Endothelial cell of umbilical vein (primary cell): Measurements from ENCODE around the gene IRF2BP1. TPM values are rescaled to one million over a fixed set of nuclear protein-coding genes. Genes with fewer than 3 reads are reported as not detected.

Source experiments
- BruUV-seq: library from RNA; stranded (reverse); fragments of 400-500 nt; replicated peaks from 2 replicates; lab custom pipeline; 2021; lab: Mats Ljungman, UMichigan
- CTCF ChIA-PET: fragments of 300-600, 350-600 bp; sonication (Branson Sonifier 250); formaldehyde crosslinking; loops from one replicate; lab custom pipeline; 2021; ENCODE audit warnings: antibody characterized with exemption, inconsistent platforms; lab: Charles Lee
- POLR2A ChIA-PET: fragments of 300-600, 350-600 bp; sonication (Branson Sonifier 250); formaldehyde crosslinking; loops from one replicate; lab custom pipeline; 2021; ENCODE audit warnings: antibody characterized with exemption, inconsistent platforms; lab: Charles Lee
- DNase-seq: peaks from one replicate; pipeline ENCODE4 v3.0.0-alpha.2; 2011; ENCODE audit warnings: low read depth, low spot score
- FAIRE-seq: peaks from 2 replicates; lab custom pipeline; 2011; peaks lifted over from hg19 to GRCh38; lab: Jason Lieb, UNC
- H2AFZ ChIP-seq: 2 replicates; pipeline ENCODE4 v1.6.0; 2012; ENCODE audit warnings: low read depth, low read length, control low read depth, inconsistent platforms
- H3K27ac ChIP-seq: 2 replicates; pipeline ENCODE4 v1.5.1; 2011; ENCODE audit warnings: low read depth, mild to moderate bottlenecking, control low read depth, low read length, moderate library complexity; ENCODE audit not compliant: insufficient read depth
- H3K27me3 ChIP-seq, 2 experiments: 2 replicates each; pipeline versions ENCODE4 v1.6.0 to v1.6.1; 2011; ENCODE audit warnings: low read length in 2 of 2, mixed read lengths in 1 of 2; ENCODE audit not compliant: control insufficient read depth in 2 of 2, insufficient read depth in 2 of 2
- H3K36me3 ChIP-seq, 2 experiments: 2 replicates in 1 of 2; 3 replicates in 1 of 2; pipeline ENCODE4 v1.5.1; 2011; ENCODE audit warnings: low read length in 2 of 2, mild to moderate bottlenecking in 1 of 2, moderate library complexity in 1 of 2; ENCODE audit not compliant: control insufficient read depth in 2 of 2, insufficient read depth in 2 of 2; ENCODE audit errors: extremely low read depth in 1 of 2
- H3K4me1 ChIP-seq: 3 replicates; pipeline ENCODE4 v1.5.1; 2011; ENCODE audit warnings: mild to moderate bottlenecking, low read length; ENCODE audit not compliant: control insufficient read depth, insufficient read depth; ENCODE audit errors: extremely low read depth
- H3K4me2 ChIP-seq: 2 replicates; pipeline ENCODE4 v1.6.1; 2011; ENCODE audit warnings: low read length, control low read depth, mixed read lengths; ENCODE audit not compliant: insufficient read depth
- H3K4me3 ChIP-seq, 3 experiments: fragments of 200-600 bp in 1 of 3; sonication (generic), shearing (Covaris generic) in 1 of 3; replicated peaks in 1 of 3; 2 replicates each; pipeline ENCODE4 v1.5.1; 2011 to 2016; ENCODE audit warnings: control low read depth in 3 of 3, low read length in 3 of 3, mild to moderate bottlenecking in 2 of 3, inconsistent platforms in 1 of 3, low read depth in 1 of 3, moderate library complexity in 1 of 3; ENCODE audit not compliant: insufficient read depth in 1 of 3
- H3K79me2 ChIP-seq: 2 replicates; pipeline ENCODE4 v1.6.0; 2012; ENCODE audit warnings: low read length, inconsistent platforms; ENCODE audit not compliant: control insufficient read depth, insufficient read depth
- H3K9ac ChIP-seq: replicated peaks from 2 replicates; pipeline ENCODE3; 2011; ENCODE audit warnings: low read length, control low read depth; ENCODE audit not compliant: insufficient read depth; ENCODE audit errors: extremely low read depth
- H3K9me1 ChIP-seq: replicated peaks from 3 replicates; pipeline ENCODE4 v1.6.0; 2011; ENCODE audit warnings: mild to moderate bottlenecking, low read length; ENCODE audit not compliant: control insufficient read depth, insufficient read depth; ENCODE audit errors: extremely low read depth
- H3K9me3 ChIP-seq: replicated peaks from 2 replicates; pipeline ENCODE4 v1.5.1; 2012; ENCODE audit warnings: low read length, inconsistent platforms; ENCODE audit not compliant: control insufficient read depth, insufficient read depth
- H4K20me1 ChIP-seq: replicated peaks from 2 replicates; pipeline ENCODE3; 2011; ENCODE audit warnings: mild to moderate bottlenecking, low read length; ENCODE audit not compliant: control insufficient read depth, insufficient read depth; ENCODE audit errors: extremely low read depth
- CTCF ChIP-seq, 2 donors: IDR thresholded peaks; 1 replicate in 1 of 2; 2 replicates in 1 of 2; pipeline ENCODE4 v1.5.1; 2011; ENCODE audit warnings: low read length in 2 of 2, mild to moderate bottlenecking in 2 of 2, moderate library complexity in 2 of 2, control low read depth in 1 of 2, inconsistent platforms in 1 of 2, low read depth in 1 of 2; ENCODE audit not compliant: insufficient read depth in 1 of 2; ENCODE audit errors: extremely low read depth in 1 of 2
- EZH2 ChIP-seq: IDR thresholded peaks from 2 replicates; pipeline ENCODE4 v1.6.1; 2012; ENCODE audit warnings: borderline replicate concordance, low read depth, mild to moderate bottlenecking, moderate library complexity, low read length, inconsistent platforms; ENCODE audit not compliant: severe bottlenecking
- FOS ChIP-seq: IDR thresholded peaks from 2 replicates; pipeline ENCODE4 v1.6.1; 2011; ENCODE audit warnings: mild to moderate bottlenecking, low read length, moderate library complexity, borderline replicate concordance; ENCODE audit not compliant: insufficient read depth
- GATA2 ChIP-seq: IDR thresholded peaks from 2 replicates; pipeline ENCODE4 v1.7.0; 2011; ENCODE audit warnings: low read depth, mild to moderate bottlenecking, moderate library complexity, mixed read lengths, low read length; ENCODE audit not compliant: insufficient read length, insufficient read depth
- JUN ChIP-seq: IDR thresholded peaks from 2 replicates; pipeline ENCODE4 v1.6.1; 2011; ENCODE audit warnings: borderline replicate concordance, low read depth; ENCODE audit not compliant: insufficient read length, insufficient read depth
- MAX ChIP-seq: IDR thresholded peaks from 2 replicates; pipeline ENCODE4 v1.6.1; 2011; ENCODE audit not compliant: insufficient read depth, insufficient read length
- MYC ChIP-seq: IDR thresholded peaks from one replicate; pipeline ENCODE4 v1.6.1; 2011; ENCODE audit warnings: mild to moderate bottlenecking, low read depth, low read length
- POLR2A ChIP-seq: IDR thresholded peaks from 2 replicates; pipeline ENCODE4 v1.6.1; 2012; ENCODE audit warnings: low read depth, mild to moderate bottlenecking, control low read depth, low read length
- POLR2AphosphoS5 ChIP-seq: IDR thresholded peaks from 2 replicates; pipeline ENCODE4 v1.6.1; 2012; ENCODE audit warnings: low read depth, mild to moderate bottlenecking, control low read depth, low read length, moderate library complexity; ENCODE audit not compliant: insufficient read depth
- dilution Hi-C: fragments of 300-500 bp; cut with MboI; formaldehyde crosslinking; loops from one replicate; pipeline ENCODE4 v1.15.0; 2019; ENCODE audit warnings: low sequenced_read_pairs; ENCODE audit not compliant: extremely low pct_ligation_motif_present
- intact Hi-C: fragments of 100-400 bp; cut with micrococcal nuclease; formaldehyde crosslinking; loops from one replicate; pipeline ENCODE4 v1.10.0; 2022
- polyA plus RNA-seq, 4 experiments: library from polyadenylated mRNA; depleted of rRNA in 3 of 4; stranded (reverse) in 3 of 4; unstranded in 1 of 4; fragments of >200 nt; gene quantifications; 2 replicates each; pipeline versions ENCODE4 v1.2.1 to v1.2.3, GENCODE V29; 2011 to 2012; ENCODE audit warnings: missing spikeins in 1 of 4
- total RNA-seq: library from RNA; stranded (reverse); gene quantifications from 2 replicates; pipeline ENCODE4 v1.2.3, GENCODE V29; 2021

Gene IRF2BP1
- total and polyA plus RNA-seq, 2 donors (not counting 3 experiments of a cell fraction or from before 2014, with no cell fraction given) = 12.3 to 17.5 TPM

- Histone ChIP-seq H4K20me1 (no peaks in the 10 kb centered on the region), H3K4me1 (no peaks in the 10 kb centered on the region), H3K9me1 (no peaks in the 10 kb centered on the region), H3K9ac (no peak overlapping the region), H3K27ac (no peak overlapping the region), H2AFZ (no peak overlapping the region), H3K27me3 (no peaks in the 10 kb centered on the region), H3K9me3 (no peaks in the 10 kb centered on the region), H3K36me3 (peaks cover 30 to 33% of the 10 kb centered on the region in 2 experiments), H3K4me2 (no peak overlapping the region), H3K79me2 (no peaks in the 10 kb centered on the region), H3K4me3 (no peak overlapping the region)
- no peak for TF ChIP-seq CTCF (IDR thresholded peaks at IDR 0.05; ENCODE audit: extremely low read depth in 1 of 2, insufficient read depth in 1 of 2, low read depth in 1 of 2, low read length in 2 of 2)
- TF ChIP-seq GATA2 = no peak
- TF ChIP-seq MYC = no peak
- no peak for TF ChIP-seq MAX
- BruUV-seq = no TSS peak
- DNase-seq = no peak
- CTCF ChIA-PET = interaction anchor here (1.3 kb wide), 1 partner anchor 25 kb away, joined by 4 read pairs; no protein-coding TSS in a partner anchor
- dilution Hi-C loops = no loop called here
- POLR2A ChIA-PET = no interaction called here
- FAIRE-seq = no peak
- intact Hi-C loops = no loop called here
These were observed 43.7 kb downstream of the IRF2BP1 start for GRCh38 chr19:45842198-45842597.

GRCh38 chr19:45834970-45835369, 51.0 kb downstream of the IRF2BP1 start:
- intact Hi-C loops (no loop called here), dilution Hi-C loops (no loop called here)
- Histone ChIP-seq H4K20me1 (no peaks in the 10 kb centered on the region), H3K4me1 (no peaks in the 10 kb centered on the region), H3K4me3 (no peak overlapping the region), H3K27me3 (no peaks in the 10 kb centered on the region), H3K9me1 (no peaks in the 10 kb centered on the region), H3K9ac (no peak overlapping the region), H2AFZ (no peak overlapping the region), H3K36me3 (peaks cover 19 to 47% of the 10 kb centered on the region in 2 experiments), H3K4me2 (no peak overlapping the region), H3K79me2 (no peaks in the 10 kb centered on the region), H3K27ac (no peak overlapping the region), H3K9me3 (no peaks in the 10 kb centered on the region)
- DNase-seq = no peak
- no TSS peak for BruUV-seq
- no peak for TF ChIP-seq GATA2
- TF ChIP-seq EZH2 = no peak
- no peak for TF ChIP-seq MAX
- no peak for TF ChIP-seq JUN
- no peak for TF ChIP-seq POLR2A
- TF ChIP-seq MYC = no peak
- no peak for TF ChIP-seq POLR2AphosphoS5
- no peak for TF ChIP-seq CTCF (IDR thresholded peaks at IDR 0.05; ENCODE audit: extremely low read depth in 1 of 2, insufficient read depth in 1 of 2, low read depth in 1 of 2, low read length in 2 of 2)
- no peak for TF ChIP-seq FOS
- FAIRE-seq = no peak
- CTCF ChIA-PET = interaction anchor here (0.5 to 3.7 kb wide), 3 partner anchors 18 to 930 kb away, joined by 4 to 20 read pairs (median 4); no protein-coding TSS in a partner anchor
- POLR2A ChIA-PET = no interaction called here
